Immature natural killer cell (primary cell): ENCODE data around the gene SLFN5. TPM values are rescaled to one million over a fixed set of nuclear protein-coding genes. Genes with fewer than 3 reads are reported as not detected.
A peak's percentile ranks its signal among the peaks of the same experiment; 100 is the strongest.

Experiments used
- DNase-seq, 3 donors: peaks; one replicate each; pipeline ENCODE4 v3.0.0; 2022; ENCODE audit warnings: mixed read lengths in 1 of 3
- H3K27ac Mint-ChIP-seq, 6 donors: one replicate each; pipeline ENCODE4 v1.8.0; 2020; ENCODE audit warnings: mixed read lengths in 6 of 6, mild to moderate bottlenecking in 5 of 6, inconsistent platforms in 4 of 6, moderate library complexity in 3 of 6
- H3K27me3 Mint-ChIP-seq, 3 donors: one replicate each; pipeline ENCODE4 v1.8.0; 2020 to 2021; ENCODE audit warnings: low read depth in 3 of 3, mild to moderate bottlenecking in 3 of 3, mixed read lengths in 3 of 3, moderate library complexity in 3 of 3, inconsistent platforms in 1 of 3
- H3K36me3 Mint-ChIP-seq, 3 donors: one replicate each; pipeline ENCODE4 v1.8.0; 2020; ENCODE audit warnings: mixed read lengths in 3 of 3, inconsistent platforms in 2 of 3, mild to moderate bottlenecking in 2 of 3
- H3K4me1 Mint-ChIP-seq, 2 donors: one replicate each; pipeline ENCODE4 v1.8.0; 2020; ENCODE audit warnings: inconsistent platforms in 2 of 2, mild to moderate bottlenecking in 2 of 2, mixed read lengths in 2 of 2, moderate library complexity in 1 of 2
- H3K4me3 Mint-ChIP-seq, 5 donors: one replicate each; pipeline ENCODE4 v1.8.0; 2020; ENCODE audit warnings: mild to moderate bottlenecking in 5 of 5, mixed read lengths in 5 of 5, inconsistent platforms in 3 of 5, moderate library complexity in 3 of 5
- H3K9me3 Mint-ChIP-seq, 6 donors: one replicate each; pipeline ENCODE4 v1.8.0; 2020; ENCODE audit warnings: mild to moderate bottlenecking in 6 of 6, mixed read lengths in 6 of 6, inconsistent platforms in 4 of 6, moderate library complexity in 3 of 6
- polyA plus RNA-seq, 3 donors: library from polyadenylated mRNA; unstranded; fragments of 300-500 nt; fragmentation: Illumina TruSeq; gene quantifications; one replicate each; pipeline ENCODE4 v1.2.3, GENCODE V29; 2021

The SLFN5 gene
- polyA plus RNA-seq, 3 donors from 2014 or later = 38.5 to 156 (median 84.2) TPM

- peaks cover 0 to 5% (median 0%) of the 10 kb centered on the region in 6 donors for H3K9me3 Mint-ChIP-seq
- H3K4me1 Mint-ChIP-seq = peaks cover 41 to 58% of the 10 kb centered on the region in 2 donors
- peak; percentile 92 to 94 (median 93) for DNase-seq
- H3K4me3 Mint-ChIP-seq = peak overlapping the region; percentile 94 to 98 (median 97)
- peaks cover 0 to 4% (median 0%) of the 10 kb centered on the region in 3 donors for H3K27me3 Mint-ChIP-seq
- H3K27ac Mint-ChIP-seq = peak overlapping the region; percentile 94 to 99 (median 98)
- no peaks in the 10 kb centered on the region for H3K36me3 Mint-ChIP-seq
Measured at GRCh38 chr17:35312790-35313711, 70.2 kb downstream of the SLFN5 start.

- H3K4me1 Mint-ChIP-seq = peaks cover 44 to 64% of the 10 kb centered on the region in 2 donors
- DNase-seq = peak; percentile 31 to 38 (median 36)
Measured at GRCh38 chr17:35313875-35314409, 71.1 kb downstream of the SLFN5 start.

GRCh38 chr17:35314415-35315216 lies 71.7 kb downstream of the SLFN5 start:
- no peak for DNase-seq
- Mint-ChIP-seq H3K4me3 (peak overlapping the region; percentile 94 to 98 (median 97)), H3K27me3 (peaks cover 0 to 4% (median 0%) of the 10 kb centered on the region in 3 donors), H3K4me1 (peaks cover 49 to 70% of the 10 kb centered on the region in 2 donors), H3K9me3 (no peaks in the 10 kb centered on the region), H3K36me3 (peaks cover 0 to 5% (median 0%) of the 10 kb centered on the region in 3 donors), H3K27ac (peak overlapping the region; percentile 94 to 99 (median 98))

More at GRCh38 chr17:35313875-35314409, 71.1 kb downstream of the SLFN5 start:
- H3K36me3 Mint-ChIP-seq = no peaks in the 10 kb centered on the region
- H3K9me3 Mint-ChIP-seq = peaks cover 0 to 4% (median 0%) of the 10 kb centered on the region in 6 donors
- peaks cover 0 to 4% (median 0%) of the 10 kb centered on the region in 3 donors for H3K27me3 Mint-ChIP-seq
- peak overlapping the region; percentile 94 to 99 (median 98) for H3K27ac Mint-ChIP-seq
- H3K4me3 Mint-ChIP-seq = peak overlapping the region; percentile 94 to 98 (median 97)

GRCh38 chr17:35315283-35315682 lies 72.4 kb downstream of the SLFN5 start:
- Mint-ChIP-seq H3K36me3 (peaks cover 0 to 5% (median 0%) of the 10 kb centered on the region in 3 donors), H3K27ac (peak overlapping the region; percentile 80 to 99 (median 96)), H3K4me3 (peak overlapping the region; percentile 38 to 95 (median 78)), H3K9me3 (no peaks in the 10 kb centered on the region), H3K4me1 (peaks cover 50 to 71% of the 10 kb centered on the region in 2 donors), H3K27me3 (peaks cover 0 to 4% (median 0%) of the 10 kb centered on the region in 3 donors)
- no peak for DNase-seq

DNA sequence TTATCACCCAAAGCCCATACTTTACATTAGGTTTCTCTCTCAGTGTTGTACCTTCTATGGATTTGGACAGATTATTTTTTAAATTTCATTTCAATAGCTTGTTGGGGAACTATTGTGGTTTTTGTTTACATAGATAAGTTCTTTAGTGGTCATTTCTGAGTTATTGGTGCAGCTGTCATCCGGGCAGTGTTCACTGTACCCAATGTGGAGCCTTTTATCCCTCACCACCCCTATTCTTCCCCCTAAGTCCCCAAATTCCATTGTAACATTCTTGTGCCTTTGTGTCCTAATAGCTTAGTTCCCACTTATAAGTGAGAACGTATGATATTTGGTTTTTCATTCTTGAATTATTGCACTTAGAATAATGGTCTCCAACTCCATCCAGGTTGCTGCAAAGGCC lies 73.1 kb downstream of the SLFN5 start:
- Mint-ChIP-seq H3K27ac (peak overlapping the region; percentile 35 to 99 (median 96)), H3K4me3 (peak overlapping the region in 2 of 5 donors; percentile 22 to 78), H3K27me3 (peaks cover 0 to 4% (median 0%) of the 10 kb centered on the region in 3 donors), H3K4me1 (peaks cover 50 to 71% of the 10 kb centered on the region in 2 donors), H3K36me3 (peaks cover 0 to 8% (median 0%) of the 10 kb centered on the region in 3 donors), H3K9me3 (no peaks in the 10 kb centered on the region)
- DNase-seq = no peak

DNA sequence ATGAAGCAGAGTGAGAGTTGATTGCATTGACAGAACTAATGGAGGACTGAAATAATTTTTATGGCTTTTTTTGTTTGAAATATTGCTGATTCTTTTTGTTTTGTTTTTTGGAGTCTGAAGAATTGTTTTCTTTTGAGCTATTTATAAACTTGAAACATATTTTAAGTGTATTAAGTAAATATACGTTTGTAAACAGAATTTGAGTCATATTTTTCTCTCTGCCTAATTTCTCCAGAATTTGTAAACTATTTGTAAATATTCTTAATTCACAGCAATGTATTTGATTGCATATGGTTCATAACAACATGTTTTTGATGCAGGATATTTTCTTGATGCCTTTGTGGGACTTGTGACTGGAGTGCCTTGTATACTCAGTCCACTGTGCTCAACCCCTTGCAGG lies 79.9 kb downstream of the SLFN5 start:
- H3K36me3 Mint-ChIP-seq = peaks cover 25 to 57% (median 57%) of the 10 kb centered on the region in 3 donors

More for the DNA sequence above, 79.9 kb downstream of the SLFN5 start:
- peaks cover 12 to 16% of the 10 kb centered on the region in 2 donors for H3K4me1 Mint-ChIP-seq
- H3K9me3 Mint-ChIP-seq = no peaks in the 10 kb centered on the region
- no peaks in the 10 kb centered on the region for H3K27me3 Mint-ChIP-seq
- no peak overlapping the region for H3K4me3 Mint-ChIP-seq
- no peak overlapping the region for H3K27ac Mint-ChIP-seq
- DNase-seq = no peak

Other genes starting within 250 kb of the SLFN5 start
- gene RFFL, start 179.4 kb upstream of the SLFN5 start, polyA plus RNA-seq = 10 to 100 TPM; 24.0 to 45.4 (median 34.0) TPM
- 10 to 100 TPM; 11.0 to 17.8 (median 13.8) TPM for gene RAD51D, start 123.2 kb upstream of the SLFN5 start, polyA plus RNA-seq
- gene FNDC8, start 121.5 kb upstream of the SLFN5 start, polyA plus RNA-seq = not detected
- gene NLE1, start 100.8 kb upstream of the SLFN5 start, polyA plus RNA-seq = 1 to 10 TPM; 2.1 to 4.7 (median 3.3) TPM
- 1 to 10 TPM in 1 of 3 donors, under 1 TPM in 1, not detected in 1; 0.41 to 1.0 TPM for gene UNC45B, start 95.3 kb upstream of the SLFN5 start, polyA plus RNA-seq
- gene SLC35G3, start 48.7 kb upstream of the SLFN5 start, polyA plus RNA-seq = not detected
- 10 to 100 TPM in 1 of 3 donors, 1 to 10 TPM in 2; 1.8 to 12.6 (median 7.0) TPM for gene SLFN11, start 130.5 kb downstream of the SLFN5 start, polyA plus RNA-seq
- 10 to 100 TPM in 1 of 3 donors, 1 to 10 TPM in 1, under 1 TPM in 1; 0.44 to 10.5 (median 6.3) TPM for gene SLFN12, start 189.4 kb downstream of the SLFN5 start, polyA plus RNA-seq
- 10 to 100 TPM; 11.8 to 41.8 (median 39.2) TPM for gene SLFN13, start 205.7 kb downstream of the SLFN5 start, polyA plus RNA-seq